Activated CD4-positive, alpha-beta memory T cell treated with anti-CD3 and anti-CD28 coated beads for 36 hours (primary cell): ENCODE data around the gene CLCN3. TPM values are rescaled to one million over a fixed set of nuclear protein-coding genes. Genes with fewer than 3 reads are reported as not detected.
A peak's percentile ranks its signal among the peaks of the same experiment; 100 is the strongest.
"Not testable (repeated sequence)": the region's sequence is repeated elsewhere in the genome, so short reads cannot be mapped to it uniquely, and the experiment has no call there.

ENCODE experiments used
- CTCF ChIA-PET: fragments of 350-600 bp; sonication (Branson Sonifier 250); formaldehyde crosslinking; loops from one replicate; lab custom pipeline; 2021; ENCODE audit warnings: antibody characterized with exemption, inconsistent platforms; lab: Charles Lee
- POLR2A ChIA-PET: fragments of 350-600 bp; sonication (Branson Sonifier 250); formaldehyde crosslinking; loops from one replicate; lab custom pipeline; 2021; ENCODE audit warnings: antibody characterized with exemption; lab: Charles Lee
- DNase-seq: peaks from one replicate; pipeline ENCODE4 v3.0.0-alpha.2; 2020
- H3K27ac Mint-ChIP-seq: one replicate; pipeline ENCODE4 v1.8.0; 2021; ENCODE audit warnings: mixed read lengths
- H3K27me3 Mint-ChIP-seq: one replicate; pipeline ENCODE4 v1.8.0; 2021; ENCODE audit warnings: mixed read lengths
- H3K36me3 Mint-ChIP-seq: one replicate; pipeline ENCODE4 v1.8.0; 2021; ENCODE audit warnings: mixed read lengths
- H3K4me1 Mint-ChIP-seq: one replicate; pipeline ENCODE4 v1.8.0; 2021; ENCODE audit warnings: low read depth, mixed read lengths
- H3K4me3 Mint-ChIP-seq: one replicate; pipeline ENCODE4 v1.8.0; 2021; ENCODE audit warnings: mild to moderate bottlenecking, mixed read lengths
- H3K9me3 Mint-ChIP-seq: one replicate; pipeline ENCODE4 v1.8.0; 2021; ENCODE audit warnings: mixed read lengths
- intact Hi-C: fragments of 100-400 bp; cut with micrococcal nuclease; formaldehyde crosslinking; loops from one replicate; pipeline ENCODE4 v1.15.1; 2023
- total RNA-seq, 2 experiments: library from RNA; stranded (reverse); gene quantifications; one replicate each; pipeline ENCODE4 v1.2.3, GENCODE V29; 2021

The CLCN3 gene
- total RNA-seq, 2 experiments from 2014 or later, result 17.3 to 18.6 TPM

- Mint-ChIP-seq H3K4me1 (peaks cover 61% of the 10 kb centered on the region), H3K27ac (peak overlapping the region; percentile 98), H3K36me3 (no peaks in the 10 kb centered on the region), H3K4me3 (peak overlapping the region; percentile 96), H3K27me3 (no peaks in the 10 kb centered on the region), H3K9me3 (no peaks in the 10 kb centered on the region)
- ChIA-PET CTCF (interaction anchor here (0.9 to 2.4 kb wide), 6 partner anchors 9 to 119 kb away, joined by 3 to 18 read pairs (median 4); no protein-coding TSS in a partner anchor), POLR2A (interaction anchor here (1.5 kb wide), 1 partner anchor 8 kb away, joined by 8 read pairs; no protein-coding TSS in a partner anchor)
- peak; percentile 58 for DNase-seq
- intact Hi-C loops, result loop anchor here (10.0 kb wide), 1 partner anchor 1135 kb away; the partner anchor contains the start of gene DDX60L
Observed at GRCh38 chr4:169619518-169619957, 840 bp upstream of the CLCN3 start.

- Mint-ChIP-seq H3K27ac (peak overlapping the region; percentile 98), H3K36me3 (no peaks in the 10 kb centered on the region), H3K4me3 (peak overlapping the region; percentile 96), H3K4me1 (peaks cover 59% of the 10 kb centered on the region), H3K9me3 (no peaks in the 10 kb centered on the region), H3K27me3 (no peaks in the 10 kb centered on the region)
- DNase-seq, result peak; percentile 49
- intact Hi-C loops, result loop anchor here (1.0 to 2.0 kb wide), 2 partner anchors 39 to 1110 kb away; no protein-coding TSS in a partner anchor
- ChIA-PET CTCF (interaction anchor here (1.5 to 2.4 kb wide), 4 partner anchors 8 to 39 kb away, joined by 3 to 18 read pairs (median 5); partner anchors contain the start of gene NEK1), POLR2A (interaction anchor here (0.7 to 2.1 kb wide), 2 partner anchors 39 to 1141 kb away, joined by 3 to 9 read pairs; partner anchors contain the start of gene DDX60L)
Observed at GRCh38 chr4:169620880-169621248, 486 bp downstream of the CLCN3 start.

GRCh38 chr4:169621731-169622492 is 1.5 kb downstream of the CLCN3 start:
- peak; percentile 31 for DNase-seq
- no peaks in the 10 kb centered on the region for H3K9me3 Mint-ChIP-seq
- ChIA-PET CTCF (interaction anchor here (1.5 to 1.6 kb wide), 2 partner anchors 9 to 10 kb away, joined by 3 to 6 read pairs; partner anchors contain the start of gene NEK1), POLR2A (interaction anchor here (1.2 to 2.1 kb wide), 3 partner anchors 9 to 38 kb away, joined by 4 to 13 read pairs (median 9); partner anchors contain the start of gene NEK1)
- intact Hi-C loops, result loop anchor here (1.0 to 2.0 kb wide), 3 partner anchors 9 to 1111 kb away; no protein-coding TSS in a partner anchor
- no peaks in the 10 kb centered on the region for H3K36me3 Mint-ChIP-seq
- H3K4me1 Mint-ChIP-seq, result peaks cover 60% of the 10 kb centered on the region
- peak overlapping the region; percentile 98 for H3K27ac Mint-ChIP-seq
- H3K27me3 Mint-ChIP-seq, result no peaks in the 10 kb centered on the region
- H3K4me3 Mint-ChIP-seq, result peak overlapping the region; percentile 96

GRCh38 chr4:169622566-169622965 is 2.2 kb downstream of the CLCN3 start:
- peaks cover 59% of the 10 kb centered on the region for H3K4me1 Mint-ChIP-seq
- intact Hi-C loops, result loop anchor here (1.0 kb wide), 2 partner anchors 9 to 405 kb away; no protein-coding TSS in a partner anchor
- H3K9me3 Mint-ChIP-seq, result no peaks in the 10 kb centered on the region
- ChIA-PET POLR2A (interaction anchor here (1.2 kb wide), 2 partner anchors 10 to 30 kb away, joined by 4 to 13 read pairs; partner anchors contain the start of gene NEK1), CTCF (interaction anchor here (1.5 kb wide), 1 partner anchor 10 kb away, joined by 6 read pairs; the partner anchor contains the start of gene NEK1)
- peak overlapping the region; percentile 96 for H3K4me3 Mint-ChIP-seq
- no peaks in the 10 kb centered on the region for H3K27me3 Mint-ChIP-seq
- no peak for DNase-seq
- no peaks in the 10 kb centered on the region for H3K36me3 Mint-ChIP-seq
- H3K27ac Mint-ChIP-seq, result peak overlapping the region; percentile 98

- H3K36me3 Mint-ChIP-seq, H3K27me3 Mint-ChIP-seq, H3K4me3 Mint-ChIP-seq, POLR2A ChIA-PET, H3K9me3 Mint-ChIP-seq, CTCF ChIA-PET, DNase-seq, H3K27ac Mint-ChIP-seq, intact Hi-C loops: not testable (repeated sequence)
- H3K4me1 Mint-ChIP-seq, result peaks cover 52% of the 10 kb centered on the region
Observed at GRCh38 chr4:169624012-169624411, 3.6 kb downstream of the CLCN3 start.

GRCh38 chr4:169625886-169626285 is 5.5 kb downstream of the CLCN3 start:
- H3K9me3 Mint-ChIP-seq, result no peaks in the 10 kb centered on the region
- POLR2A ChIA-PET, result no interaction called here
- no peak for DNase-seq
- no peak overlapping the region for H3K27ac Mint-ChIP-seq
- intact Hi-C loops, result loop anchor here (2.0 kb wide), 1 partner anchor 13 kb away; the partner anchor contains the start of gene NEK1
- no peak overlapping the region for H3K4me3 Mint-ChIP-seq
- H3K27me3 Mint-ChIP-seq, result no peaks in the 10 kb centered on the region
- peaks cover 50% of the 10 kb centered on the region for H3K4me1 Mint-ChIP-seq
- H3K36me3 Mint-ChIP-seq, result no peaks in the 10 kb centered on the region
- CTCF ChIA-PET, result interaction anchor here (2.2 kb wide), 1 partner anchor 13 kb away, joined by 7 read pairs; the partner anchor contains the start of gene NEK1

GRCh38 chr4:169626331-169627282 is 6.2 kb downstream of the CLCN3 start:
- peak; percentile 28 for DNase-seq
- POLR2A ChIA-PET, result interaction anchor here (0.8 to 1.6 kb wide), 2 partner anchors 14 to 33 kb away, joined by 3 to 7 read pairs; partner anchors contain the start of gene NEK1
- no peak overlapping the region for H3K4me3 Mint-ChIP-seq

GRCh38 chr4:169627307-169627706 is 6.9 kb downstream of the CLCN3 start:
- intact Hi-C loops, result loop anchor here (1.0 to 2.0 kb wide), 2 partner anchors 15 to 33 kb away; partner anchors contain the start of gene NEK1
- H3K4me1 Mint-ChIP-seq, result peaks cover 51% of the 10 kb centered on the region
- no peaks in the 10 kb centered on the region for H3K27me3 Mint-ChIP-seq
- ChIA-PET CTCF (interaction anchor here (1.1 kb wide), 1 partner anchor 33 kb away, joined by 6 read pairs; no protein-coding TSS in a partner anchor), POLR2A (interaction anchor here (0.8 to 1.6 kb wide), 2 partner anchors 15 to 32 kb away, joined by 3 to 7 read pairs; partner anchors contain the start of gene NEK1)
- H3K4me3 Mint-ChIP-seq, result no peak overlapping the region
- no peak for DNase-seq
- no peaks in the 10 kb centered on the region for H3K36me3 Mint-ChIP-seq
- H3K9me3 Mint-ChIP-seq, result no peaks in the 10 kb centered on the region
- peak overlapping the region; percentile 33 for H3K27ac Mint-ChIP-seq

More at GRCh38 chr4:169626331-169627282, 6.2 kb downstream of the CLCN3 start:
- peak overlapping the region; percentile 47 for H3K27ac Mint-ChIP-seq
- intact Hi-C loops, result loop anchor here (1.0 to 2.0 kb wide), 2 partner anchors 14 to 34 kb away; partner anchors contain the start of gene NEK1
- H3K4me1 Mint-ChIP-seq, result peaks cover 52% of the 10 kb centered on the region
- CTCF ChIA-PET, result interaction anchor here (1.1 to 2.2 kb wide), 2 partner anchors 14 to 33 kb away, joined by 6 to 7 read pairs; partner anchors contain the start of gene NEK1
- no peaks in the 10 kb centered on the region for H3K36me3 Mint-ChIP-seq
- H3K27me3 Mint-ChIP-seq, result no peaks in the 10 kb centered on the region
- no peaks in the 10 kb centered on the region for H3K9me3 Mint-ChIP-seq

GRCh38 chr4:169628579-169628978 is 8.2 kb downstream of the CLCN3 start:
- Mint-ChIP-seq H3K4me3 (no peak overlapping the region), H3K27ac (no peak overlapping the region), H3K36me3 (no peaks in the 10 kb centered on the region), H3K9me3 (no peaks in the 10 kb centered on the region), H3K4me1 (peaks cover 41% of the 10 kb centered on the region), H3K27me3 (no peaks in the 10 kb centered on the region)
- ChIA-PET POLR2A (no interaction called here), CTCF (interaction anchor here (0.9 kb wide), 1 partner anchor 16 kb away, joined by 7 read pairs; the partner anchor contains the start of gene NEK1)
- DNase-seq, result no peak
- intact Hi-C loops, result no loop called here

GRCh38 chr4:169630069-169630468 is 9.7 kb downstream of the CLCN3 start:
- Mint-ChIP-seq H3K4me3 (no peak overlapping the region), H3K4me1 (peaks cover 37% of the 10 kb centered on the region), H3K27me3 (no peaks in the 10 kb centered on the region), H3K27ac (no peak overlapping the region), H3K36me3 (no peaks in the 10 kb centered on the region), H3K9me3 (no peaks in the 10 kb centered on the region)
- no peak for DNase-seq
- POLR2A ChIA-PET, result no interaction called here
- intact Hi-C loops, result no loop called here
- CTCF ChIA-PET, result no interaction called here

GRCh38 chr4:169632896-169633295 is 12.5 kb downstream of the CLCN3 start:
- Mint-ChIP-seq H3K4me3 (no peak overlapping the region), H3K4me1 (peaks cover 17% of the 10 kb centered on the region), H3K36me3 (peaks cover 14% of the 10 kb centered on the region), H3K27ac (no peak overlapping the region), H3K27me3 (no peaks in the 10 kb centered on the region), H3K9me3 (no peaks in the 10 kb centered on the region)
- intact Hi-C loops, result no loop called here
- ChIA-PET POLR2A (no interaction called here), CTCF (no interaction called here)
- DNase-seq, result no peak
